GM20000 (cell line): Measurements from ENCODE around the gene SDR9C7.
"Not testable (repeated sequence)": the region's sequence is repeated elsewhere in the genome, so short reads cannot be mapped to it uniquely, and the experiment has no call there.

ENCODE experiments used
- DNase-seq: peaks from one replicate; pipeline ENCODE4 v3.0.0; 2012; ENCODE audit warnings: low spot score
- CTCF ChIP-seq: IDR thresholded peaks from 2 replicates; pipeline ENCODE4 v1.5.1; 2012; ENCODE audit warnings: mild to moderate bottlenecking, control low read depth; ENCODE audit errors: extremely low read depth, missing control alignments

SDR9C7 gene

GRCh38 chr12:56900583-56900982, 33.6 kb downstream of the SDR9C7 start:
- no peak for DNase-seq
- TF ChIP-seq CTCF = no peak

GRCh38 chr12:56898938-56899337, 35.3 kb downstream of the SDR9C7 start:
- no peak for DNase-seq
- TF ChIP-seq CTCF = no peak

GRCh38 chr12:56897844-56898361, 36.3 kb downstream of the SDR9C7 start:
- TF ChIP-seq CTCF = no peak
- DNase-seq = no peak

GRCh38 chr12:56896082-56896481, 38.1 kb downstream of the SDR9C7 start:
- no peak for DNase-seq
- TF ChIP-seq CTCF = no peak

- TF ChIP-seq CTCF = no peak
- DNase-seq = no peak
Observed at GRCh38 chr12:56894698-56895368, 39.4 kb downstream of the SDR9C7 start.

GRCh38 chr12:56891885-56892284, 42.3 kb downstream of the SDR9C7 start:
- DNase-seq = not testable (repeated sequence)

GRCh38 chr12:56886319-56886718, 47.9 kb downstream of the SDR9C7 start:
- no peak for DNase-seq
- TF ChIP-seq CTCF = no peak

- no peak for DNase-seq
Observed at GRCh38 chr12:56885316-56885715, 48.9 kb downstream of the SDR9C7 start.

More at GRCh38 chr12:56885316-56885715, 48.9 kb downstream of the SDR9C7 start:
- TF ChIP-seq CTCF = no peak
